ENCODE results near the gene SPOCK3. TPM values are rescaled to one million over a fixed set of nuclear protein-coding genes. Genes with fewer than 3 reads are reported as not detected.
"Not testable (repeated sequence)": the region's sequence is repeated elsewhere in the genome, so short reads cannot be mapped to it uniquely, and the experiment has no call there.

Gene SPOCK3
- not detected in 2 replicates for total RNA-seq (2014; rRNA removed; shearing (Covaris generic))
- not detected in 2 replicates for polyA plus RNA-seq (2015; cell fraction: cytosol; rRNA removed)
- not detected in 2 replicates for polyA plus RNA-seq (2015; cell fraction: nucleus; rRNA removed)

DNA sequence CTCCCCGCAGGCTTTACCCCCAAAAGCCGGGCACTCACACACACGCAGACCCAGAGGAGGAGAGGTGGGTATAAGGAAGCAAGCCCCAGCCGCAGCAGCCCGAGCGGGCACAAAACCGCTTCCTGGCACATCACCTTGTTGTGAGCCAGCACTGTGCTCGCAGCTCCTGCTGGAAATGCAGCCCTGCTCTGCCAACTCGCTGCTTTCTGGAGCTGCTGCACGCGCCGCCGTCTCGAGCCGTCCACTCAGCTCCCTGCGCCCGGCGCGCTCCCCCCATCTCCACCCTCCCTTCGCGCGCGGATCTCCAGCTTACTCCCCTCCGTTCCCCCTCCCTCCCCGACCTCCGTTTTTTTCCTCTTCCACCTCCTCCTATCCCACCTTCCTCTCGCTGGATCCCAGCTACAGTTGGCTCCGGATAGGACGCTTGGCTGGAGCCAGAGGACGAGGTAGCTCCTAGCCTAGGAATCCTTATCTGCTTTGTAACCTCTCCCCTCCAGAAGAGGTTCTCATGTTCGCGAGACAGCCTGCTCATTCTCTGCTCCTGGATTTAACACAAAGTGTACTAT is at the start of gene SPOCK3:
Gene SPOCK3 (minus strand): TSS at position 179 of the 566 bp plus-strand sequence.
- DNase-seq (ENCODE audit: low read depth, low spot score) = no peak
- in situ Hi-C loops (cut with HindIII; ENCODE audit: low pct_unique_long_range_greater_than_20kb, low sequenced_read_pairs) = no loop called here

DNA sequence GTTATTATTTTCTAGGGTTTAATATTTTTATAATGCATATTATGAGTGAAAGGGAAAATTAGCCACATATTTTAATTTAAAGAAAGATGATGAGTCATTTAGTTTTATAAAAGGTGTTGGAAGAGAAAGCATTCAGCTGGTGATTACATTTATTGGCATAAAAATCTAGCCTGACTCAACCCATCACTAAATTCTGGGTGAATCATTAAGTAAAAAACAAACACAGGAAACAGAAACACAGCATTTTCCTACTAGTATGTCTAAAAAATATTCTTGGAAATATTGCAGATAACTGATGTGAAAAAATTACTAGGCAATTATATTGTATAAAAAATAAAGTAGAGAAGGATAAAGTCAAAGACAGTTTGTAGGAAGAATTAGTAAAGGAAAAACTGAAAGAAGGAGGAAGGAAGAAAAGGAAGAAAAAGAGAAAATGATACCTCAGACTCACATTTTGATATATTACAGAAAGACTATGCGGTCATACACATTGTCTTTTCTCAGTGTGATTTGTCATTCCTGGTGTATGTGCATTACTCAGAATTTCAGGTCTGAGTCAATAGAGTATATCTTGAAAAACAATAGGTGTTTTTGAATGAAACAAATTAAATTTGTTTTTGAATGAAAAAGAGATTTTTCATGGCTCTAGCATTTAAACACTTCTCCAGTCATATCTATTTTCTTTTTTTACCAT is 48.0 kb upstream of the SPOCK3 start:
- in situ Hi-C loops (cut with HindIII; ENCODE audit: low pct_unique_long_range_greater_than_20kb, low sequenced_read_pairs) = no loop called here
- no peak for DNase-seq (ENCODE audit: low read depth, low spot score)

DNA sequence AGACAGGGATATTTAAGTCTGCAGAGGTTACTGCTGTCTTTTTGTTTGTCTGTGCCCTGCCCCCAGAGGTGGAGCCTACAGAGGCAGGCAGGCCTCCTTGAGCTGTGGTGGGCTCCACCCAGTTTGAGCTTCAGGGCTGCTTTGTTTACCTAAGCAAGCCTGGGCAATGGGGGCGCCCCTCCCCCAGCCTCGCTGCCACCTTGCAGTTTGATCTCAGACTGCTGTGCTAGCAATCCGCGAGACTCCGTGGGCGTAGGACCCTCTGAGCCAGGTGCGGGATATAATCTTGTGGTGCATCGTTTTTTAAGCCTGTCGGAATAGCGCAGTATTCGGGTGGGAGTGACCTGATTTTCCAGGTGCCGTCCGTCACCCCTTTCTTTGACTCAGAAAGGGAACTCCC is 47.3 kb upstream of the SPOCK3 start:
- in situ Hi-C loops (cut with HindIII; ENCODE audit: low pct_unique_long_range_greater_than_20kb, low sequenced_read_pairs); DNase-seq (ENCODE audit: low read depth, low spot score): not testable (repeated sequence)

DNA sequence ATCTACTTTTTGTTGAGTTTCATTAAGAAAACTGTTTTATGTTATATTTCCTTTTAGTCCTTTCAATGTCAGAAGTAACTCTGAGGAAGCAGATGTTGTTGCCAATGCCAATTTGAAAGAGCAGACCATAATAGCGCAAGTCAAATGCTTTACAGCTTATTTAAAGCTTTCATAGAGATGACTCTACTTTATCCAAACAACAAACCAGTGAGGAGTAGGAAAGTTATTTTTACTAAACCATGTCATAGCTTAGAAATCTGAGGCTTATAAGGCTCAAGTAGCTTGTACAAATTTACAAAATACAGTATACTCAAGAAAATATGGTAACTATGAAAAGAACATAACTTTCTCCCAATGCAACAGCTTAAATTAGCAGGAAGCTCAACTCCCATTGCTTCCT is 40.1 kb upstream of the SPOCK3 start:
- in situ Hi-C loops (cut with HindIII; ENCODE audit: low pct_unique_long_range_greater_than_20kb, low sequenced_read_pairs) = no loop called here
- DNase-seq (ENCODE audit: low read depth, low spot score) = no peak

- in situ Hi-C loops (cut with HindIII; ENCODE audit: low pct_unique_long_range_greater_than_20kb, low sequenced_read_pairs) = no loop called here
- no peak for DNase-seq (ENCODE audit: low read depth, low spot score)
Measured at GRCh38 chr4:167265231-167265630, 30.9 kb upstream of the SPOCK3 start.

GRCh38 chr4:167248271-167248670 is 14.0 kb upstream of the SPOCK3 start:
- no peak for DNase-seq (ENCODE audit: low read depth, low spot score)
- in situ Hi-C loops (cut with HindIII; ENCODE audit: low pct_unique_long_range_greater_than_20kb, low sequenced_read_pairs) = no loop called here

DNA sequence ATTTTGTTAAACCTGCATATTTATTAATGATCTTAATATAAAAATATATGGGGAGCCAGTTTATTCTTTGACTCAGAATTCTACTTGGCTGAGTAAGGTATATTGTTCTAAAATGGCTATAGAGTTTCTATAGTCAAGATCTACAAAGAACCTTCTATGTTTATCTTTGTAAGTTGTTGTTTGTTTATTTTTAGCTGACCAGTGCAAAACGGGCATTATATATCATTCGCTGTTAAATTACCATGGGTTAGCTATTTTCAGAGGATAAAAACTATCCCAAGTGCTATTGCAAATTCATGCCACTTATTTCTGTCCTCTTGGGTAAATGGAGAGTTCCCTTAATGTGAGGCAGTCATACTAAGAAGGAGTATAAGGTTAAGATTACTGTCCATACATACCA is 5.3 kb upstream of the SPOCK3 start:
- no peak for DNase-seq (ENCODE audit: low read depth, low spot score)
- in situ Hi-C loops (cut with HindIII; ENCODE audit: low pct_unique_long_range_greater_than_20kb, low sequenced_read_pairs) = no loop called here

DNA sequence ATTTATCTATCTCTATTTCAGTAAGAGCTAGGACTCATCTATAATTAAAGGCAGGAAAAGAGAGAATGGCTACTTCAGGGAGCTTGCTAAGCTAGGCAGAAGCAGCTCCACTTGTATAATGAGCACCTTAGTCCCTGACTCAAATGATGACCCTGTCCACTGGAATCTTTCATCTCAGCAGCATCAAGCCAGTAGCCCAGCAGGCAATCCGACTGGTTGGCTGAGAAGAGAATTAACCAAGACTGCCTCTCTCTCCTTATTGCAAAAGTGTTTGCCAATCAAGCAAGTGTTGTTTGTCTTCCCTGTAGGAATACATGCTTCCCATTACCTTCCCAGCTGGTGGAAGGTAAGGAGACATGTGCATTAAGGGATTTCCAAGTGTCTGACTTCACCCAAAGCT is 3.9 kb upstream of the SPOCK3 start:
- in situ Hi-C loops (cut with HindIII; ENCODE audit: low pct_unique_long_range_greater_than_20kb, low sequenced_read_pairs) = no loop called here

DNA sequence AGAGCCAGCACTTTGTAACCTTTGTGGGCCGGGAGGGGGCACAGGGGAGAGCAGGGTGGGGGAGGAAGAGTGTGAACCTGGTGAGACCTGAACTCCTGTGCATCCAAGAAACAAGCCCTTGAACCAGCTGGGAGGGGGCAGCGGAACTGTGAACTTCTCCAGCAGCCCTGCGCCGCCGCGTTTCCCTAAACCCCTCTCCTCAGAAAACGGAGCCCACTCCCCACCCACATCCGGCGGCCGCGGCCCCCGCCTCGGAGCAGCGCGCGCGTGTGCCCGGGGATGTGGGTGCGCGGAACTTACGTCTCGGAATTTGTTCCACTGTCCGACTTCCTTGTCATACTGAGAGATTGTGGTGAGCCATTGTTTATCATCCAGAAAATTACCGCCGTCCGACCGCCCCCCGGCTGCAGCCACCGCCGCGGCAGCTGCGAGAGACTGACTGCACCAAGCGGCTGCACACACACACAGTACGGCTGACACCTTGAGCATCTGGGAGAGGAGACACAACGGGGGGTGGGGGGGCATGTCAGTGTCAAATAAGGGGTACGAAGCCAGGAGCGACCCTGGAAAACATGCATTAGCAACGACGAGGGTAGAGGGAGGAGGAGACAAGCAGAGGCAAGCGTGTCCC is 494 bp downstream of the SPOCK3 start:
- no peak for DNase-seq (ENCODE audit: low read depth, low spot score)
- in situ Hi-C loops (cut with HindIII; ENCODE audit: low pct_unique_long_range_greater_than_20kb, low sequenced_read_pairs) = no loop called here

More for the DNA sequence above, 3.9 kb upstream of the SPOCK3 start:
- no peak for DNase-seq (ENCODE audit: low read depth, low spot score)

DNA sequence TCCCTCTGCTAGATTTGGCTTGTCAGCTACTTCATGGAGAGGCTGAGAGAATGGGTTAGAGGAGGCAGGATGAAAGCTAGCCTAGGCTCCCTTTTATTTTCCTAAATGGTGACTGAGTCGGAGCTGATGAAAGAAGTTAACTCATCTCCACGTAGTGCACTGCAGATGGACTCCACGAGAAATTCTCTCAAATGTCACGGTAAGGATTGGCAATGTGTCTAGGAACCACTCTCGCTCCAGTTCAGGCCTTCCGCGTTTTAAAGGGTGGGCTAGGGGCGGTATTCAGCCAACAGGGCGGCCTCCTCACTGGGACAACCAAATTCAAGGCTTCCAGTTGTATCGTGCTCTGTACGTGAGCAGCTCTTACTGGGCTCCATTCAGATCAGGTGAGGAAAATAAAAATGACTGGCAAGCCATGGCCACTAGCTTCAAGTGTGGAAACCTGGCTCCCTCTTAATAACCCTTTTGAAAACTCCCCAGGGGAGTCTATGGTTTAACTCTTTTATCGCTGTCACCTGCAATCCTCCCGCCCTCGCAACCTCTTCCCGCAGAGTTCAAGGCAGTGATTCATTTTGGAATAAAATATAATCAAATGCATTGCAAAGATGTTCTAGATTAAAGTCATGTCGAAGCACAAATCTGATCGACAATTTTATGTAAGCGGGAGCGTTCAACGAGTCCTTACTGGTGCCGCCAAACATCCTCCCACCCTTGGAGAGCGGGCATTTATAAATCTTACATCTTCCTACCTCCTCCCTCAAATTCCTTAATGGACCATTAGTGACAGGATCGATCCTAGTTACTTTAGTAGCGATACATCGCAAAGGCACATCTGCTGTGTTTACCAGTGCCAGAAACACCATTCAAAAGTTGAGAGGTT is 1.2 kb downstream of the SPOCK3 start:
- DNase-seq (ENCODE audit: low read depth, low spot score) = no peak
- in situ Hi-C loops (cut with HindIII; ENCODE audit: low pct_unique_long_range_greater_than_20kb, low sequenced_read_pairs) = no loop called here

- in situ Hi-C loops (cut with HindIII; ENCODE audit: low pct_unique_long_range_greater_than_20kb, low sequenced_read_pairs) = no loop called here
- no peak for DNase-seq (ENCODE audit: low read depth, low spot score)
Measured at GRCh38 chr4:167230744-167231143, 3.5 kb downstream of the SPOCK3 start.

DNA sequence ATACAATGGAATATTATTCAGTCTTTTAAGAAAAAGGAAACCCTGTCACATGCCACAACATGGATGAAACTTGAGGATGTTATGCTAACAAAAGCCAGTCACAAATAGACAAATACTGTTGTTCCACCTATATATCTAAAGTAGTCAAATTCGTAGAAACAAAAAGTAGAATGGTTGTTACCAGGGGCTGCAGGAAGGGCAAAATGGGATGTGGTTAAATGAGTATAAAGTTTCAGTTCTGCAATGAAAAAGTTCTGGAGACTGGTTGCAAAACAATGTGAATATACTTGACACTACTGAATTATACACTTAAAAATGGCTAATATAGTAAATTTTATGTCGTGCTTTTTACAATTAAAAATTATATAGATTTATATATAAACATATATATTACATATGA is 12.2 kb downstream of the SPOCK3 start:
- in situ Hi-C loops (cut with HindIII; ENCODE audit: low pct_unique_long_range_greater_than_20kb, low sequenced_read_pairs) = no loop called here

GRCh38 chr4:167221084-167221483 is 13.2 kb downstream of the SPOCK3 start:
- no peak for DNase-seq (ENCODE audit: low read depth, low spot score)
- in situ Hi-C loops (cut with HindIII; ENCODE audit: low pct_unique_long_range_greater_than_20kb, low sequenced_read_pairs) = no loop called here

More for the DNA sequence above, 12.2 kb downstream of the SPOCK3 start:
- no peak for DNase-seq (ENCODE audit: low read depth, low spot score)

GRCh38 chr4:167218022-167218608 is 16.2 kb downstream of the SPOCK3 start:
- no peak for DNase-seq (ENCODE audit: low read depth, low spot score)
- in situ Hi-C loops (cut with HindIII; ENCODE audit: low pct_unique_long_range_greater_than_20kb, low sequenced_read_pairs) = no loop called here

DNA sequence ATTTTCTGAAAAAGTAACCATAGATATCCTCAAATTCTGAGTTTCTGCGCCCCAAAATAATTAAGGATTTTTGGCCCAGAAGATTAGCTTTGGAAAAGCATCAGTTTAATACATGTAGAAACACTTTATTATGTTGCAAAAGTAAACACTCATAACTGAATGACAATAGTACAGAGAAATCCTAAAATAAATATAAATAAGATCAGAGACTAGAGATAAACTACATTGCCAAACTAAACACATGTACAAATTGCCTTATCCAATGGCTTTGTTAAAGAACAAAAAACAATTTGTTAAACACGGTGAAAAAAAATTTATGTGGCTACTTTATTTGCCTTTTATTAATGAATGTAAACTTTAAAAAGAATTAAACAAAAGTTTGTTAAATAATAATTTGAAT is 17.5 kb downstream of the SPOCK3 start:
- in situ Hi-C loops (cut with HindIII; ENCODE audit: low pct_unique_long_range_greater_than_20kb, low sequenced_read_pairs) = no loop called here
- DNase-seq (ENCODE audit: low read depth, low spot score) = no peak

DNA sequence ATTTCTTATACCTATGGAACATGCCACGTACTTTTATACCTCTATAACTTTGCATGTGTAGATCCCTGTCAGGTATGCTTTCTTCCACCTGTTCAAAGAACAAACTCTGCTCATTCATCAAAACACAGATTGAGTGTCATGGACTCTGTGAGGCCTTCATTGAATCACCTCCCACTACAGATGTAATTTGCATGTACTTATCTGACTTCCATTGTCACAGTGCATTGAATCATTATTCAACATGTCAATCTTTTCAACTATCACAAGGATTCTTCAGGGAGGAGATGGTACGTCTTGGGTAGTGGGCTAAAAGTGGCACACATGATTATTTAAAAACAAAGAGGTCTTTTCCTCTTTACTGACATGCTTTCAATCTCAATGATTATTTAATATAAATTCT is 24.1 kb downstream of the SPOCK3 start:
- DNase-seq (ENCODE audit: low read depth, low spot score) = no peak
- in situ Hi-C loops (cut with HindIII; ENCODE audit: low pct_unique_long_range_greater_than_20kb, low sequenced_read_pairs) = no loop called here

GRCh38 chr4:167196344-167197012 is 37.8 kb downstream of the SPOCK3 start:
- no peak for DNase-seq (ENCODE audit: low read depth, low spot score)
- in situ Hi-C loops (cut with HindIII; ENCODE audit: low pct_unique_long_range_greater_than_20kb, low sequenced_read_pairs) = no loop called here
